Endothelial cell of umbilical vein (primary cell): ENCODE results near the gene SIX5. TPM values are rescaled to one million over a fixed set of nuclear protein-coding genes. Genes with fewer than 3 reads are reported as not detected.

Experiments used
- BruUV-seq: library from RNA; stranded (reverse); fragments of 400-500 nt; replicated peaks from 2 replicates; lab custom pipeline; 2021; lab: Mats Ljungman, UMichigan
- CTCF ChIA-PET: fragments of 300-600, 350-600 bp; sonication (Branson Sonifier 250); formaldehyde crosslinking; loops from one replicate; lab custom pipeline; 2021; ENCODE audit warnings: antibody characterized with exemption, inconsistent platforms; lab: Charles Lee
- POLR2A ChIA-PET: fragments of 300-600, 350-600 bp; sonication (Branson Sonifier 250); formaldehyde crosslinking; loops from one replicate; lab custom pipeline; 2021; ENCODE audit warnings: antibody characterized with exemption, inconsistent platforms; lab: Charles Lee
- DNase-seq: peaks from one replicate; pipeline ENCODE4 v3.0.0-alpha.2; 2011; ENCODE audit warnings: low read depth, low spot score
- FAIRE-seq: peaks from 2 replicates; lab custom pipeline; 2011; peaks lifted over from hg19 to GRCh38; lab: Jason Lieb, UNC
- H2AFZ ChIP-seq: 2 replicates; pipeline ENCODE4 v1.6.0; 2012; ENCODE audit warnings: low read depth, low read length, control low read depth, inconsistent platforms
- H3K27ac ChIP-seq: 2 replicates; pipeline ENCODE4 v1.5.1; 2011; ENCODE audit warnings: low read depth, mild to moderate bottlenecking, control low read depth, low read length, moderate library complexity; ENCODE audit not compliant: insufficient read depth
- H3K27me3 ChIP-seq, 2 experiments: 2 replicates each; pipeline versions ENCODE4 v1.6.0 to v1.6.1; 2011; ENCODE audit warnings: low read length in 2 of 2, mixed read lengths in 1 of 2; ENCODE audit not compliant: control insufficient read depth in 2 of 2, insufficient read depth in 2 of 2
- H3K36me3 ChIP-seq, 2 experiments: 2 replicates in 1 of 2; 3 replicates in 1 of 2; pipeline ENCODE4 v1.5.1; 2011; ENCODE audit warnings: low read length in 2 of 2, mild to moderate bottlenecking in 1 of 2, moderate library complexity in 1 of 2; ENCODE audit not compliant: control insufficient read depth in 2 of 2, insufficient read depth in 2 of 2; ENCODE audit errors: extremely low read depth in 1 of 2
- H3K4me1 ChIP-seq: 3 replicates; pipeline ENCODE4 v1.5.1; 2011; ENCODE audit warnings: mild to moderate bottlenecking, low read length; ENCODE audit not compliant: control insufficient read depth, insufficient read depth; ENCODE audit errors: extremely low read depth
- H3K4me2 ChIP-seq: 2 replicates; pipeline ENCODE4 v1.6.1; 2011; ENCODE audit warnings: low read length, control low read depth, mixed read lengths; ENCODE audit not compliant: insufficient read depth
- H3K4me3 ChIP-seq, 3 experiments: fragments of 200-600 bp in 1 of 3; sonication (generic), shearing (Covaris generic) in 1 of 3; replicated peaks in 1 of 3; 2 replicates each; pipeline ENCODE4 v1.5.1; 2011 to 2016; ENCODE audit warnings: control low read depth in 3 of 3, low read length in 3 of 3, mild to moderate bottlenecking in 2 of 3, inconsistent platforms in 1 of 3, low read depth in 1 of 3, moderate library complexity in 1 of 3; ENCODE audit not compliant: insufficient read depth in 1 of 3
- H3K79me2 ChIP-seq: 2 replicates; pipeline ENCODE4 v1.6.0; 2012; ENCODE audit warnings: low read length, inconsistent platforms; ENCODE audit not compliant: control insufficient read depth, insufficient read depth
- H3K9ac ChIP-seq: replicated peaks from 2 replicates; pipeline ENCODE3; 2011; ENCODE audit warnings: low read length, control low read depth; ENCODE audit not compliant: insufficient read depth; ENCODE audit errors: extremely low read depth
- H3K9me1 ChIP-seq: replicated peaks from 3 replicates; pipeline ENCODE4 v1.6.0; 2011; ENCODE audit warnings: mild to moderate bottlenecking, low read length; ENCODE audit not compliant: control insufficient read depth, insufficient read depth; ENCODE audit errors: extremely low read depth
- H3K9me3 ChIP-seq: replicated peaks from 2 replicates; pipeline ENCODE4 v1.5.1; 2012; ENCODE audit warnings: low read length, inconsistent platforms; ENCODE audit not compliant: control insufficient read depth, insufficient read depth
- H4K20me1 ChIP-seq: replicated peaks from 2 replicates; pipeline ENCODE3; 2011; ENCODE audit warnings: mild to moderate bottlenecking, low read length; ENCODE audit not compliant: control insufficient read depth, insufficient read depth; ENCODE audit errors: extremely low read depth
- CTCF ChIP-seq, 2 donors: IDR thresholded peaks; 1 replicate in 1 of 2; 2 replicates in 1 of 2; pipeline ENCODE4 v1.5.1; 2011; ENCODE audit warnings: low read length in 2 of 2, mild to moderate bottlenecking in 2 of 2, moderate library complexity in 2 of 2, control low read depth in 1 of 2, inconsistent platforms in 1 of 2, low read depth in 1 of 2; ENCODE audit not compliant: insufficient read depth in 1 of 2; ENCODE audit errors: extremely low read depth in 1 of 2
- EZH2 ChIP-seq: IDR thresholded peaks from 2 replicates; pipeline ENCODE4 v1.6.1; 2012; ENCODE audit warnings: borderline replicate concordance, low read depth, mild to moderate bottlenecking, moderate library complexity, low read length, inconsistent platforms; ENCODE audit not compliant: severe bottlenecking
- FOS ChIP-seq: IDR thresholded peaks from 2 replicates; pipeline ENCODE4 v1.6.1; 2011; ENCODE audit warnings: mild to moderate bottlenecking, low read length, moderate library complexity, borderline replicate concordance; ENCODE audit not compliant: insufficient read depth
- GATA2 ChIP-seq: IDR thresholded peaks from 2 replicates; pipeline ENCODE4 v1.7.0; 2011; ENCODE audit warnings: low read depth, mild to moderate bottlenecking, moderate library complexity, mixed read lengths, low read length; ENCODE audit not compliant: insufficient read length, insufficient read depth
- JUN ChIP-seq: IDR thresholded peaks from 2 replicates; pipeline ENCODE4 v1.6.1; 2011; ENCODE audit warnings: borderline replicate concordance, low read depth; ENCODE audit not compliant: insufficient read length, insufficient read depth
- MAX ChIP-seq: IDR thresholded peaks from 2 replicates; pipeline ENCODE4 v1.6.1; 2011; ENCODE audit not compliant: insufficient read depth, insufficient read length
- MYC ChIP-seq: IDR thresholded peaks from one replicate; pipeline ENCODE4 v1.6.1; 2011; ENCODE audit warnings: mild to moderate bottlenecking, low read depth, low read length
- POLR2A ChIP-seq: IDR thresholded peaks from 2 replicates; pipeline ENCODE4 v1.6.1; 2012; ENCODE audit warnings: low read depth, mild to moderate bottlenecking, control low read depth, low read length
- POLR2AphosphoS5 ChIP-seq: IDR thresholded peaks from 2 replicates; pipeline ENCODE4 v1.6.1; 2012; ENCODE audit warnings: low read depth, mild to moderate bottlenecking, control low read depth, low read length, moderate library complexity; ENCODE audit not compliant: insufficient read depth
- dilution Hi-C: fragments of 300-500 bp; cut with MboI; formaldehyde crosslinking; loops from one replicate; pipeline ENCODE4 v1.15.0; 2019; ENCODE audit warnings: low sequenced_read_pairs; ENCODE audit not compliant: extremely low pct_ligation_motif_present
- intact Hi-C: fragments of 100-400 bp; cut with micrococcal nuclease; formaldehyde crosslinking; loops from one replicate; pipeline ENCODE4 v1.10.0; 2022
- polyA plus RNA-seq, 4 experiments: library from polyadenylated mRNA; depleted of rRNA in 3 of 4; stranded (reverse) in 3 of 4; unstranded in 1 of 4; fragments of >200 nt; gene quantifications; 2 replicates each; pipeline versions ENCODE4 v1.2.1 to v1.2.3, GENCODE V29; 2011 to 2012; ENCODE audit warnings: missing spikeins in 1 of 4
- total RNA-seq: library from RNA; stranded (reverse); gene quantifications from 2 replicates; pipeline ENCODE4 v1.2.3, GENCODE V29; 2021

The SIX5 gene
- total and polyA plus RNA-seq, 2 donors (not counting 3 experiments of a cell fraction or from before 2014, with no cell fraction given) = 13.1 to 16.7 TPM

- Histone ChIP-seq H3K4me1 (peaks cover 14% of the 10 kb centered on the region), H3K9ac (peak overlapping the region; percentile 76), H3K79me2 (peaks cover 28% of the 10 kb centered on the region), H3K27ac (peak overlapping the region; percentile 43), H3K4me3 (peak overlapping the region; percentile 54 to 93 (median 61)), H3K27me3 (no peaks in the 10 kb centered on the region), H2AFZ (peak overlapping the region; percentile 54), H3K4me2 (peak overlapping the region; percentile 98), H3K36me3 (peaks cover 0 to 13% of the 10 kb centered on the region in 2 experiments), H3K9me1 (no peaks in the 10 kb centered on the region), H3K9me3 (no peaks in the 10 kb centered on the region), H4K20me1 (no peaks in the 10 kb centered on the region)
- peak; percentile 49 for DNase-seq
- FAIRE-seq = no peak
- dilution Hi-C loops (no loop called here), intact Hi-C loops (loop anchor here (1.0 kb wide), 2 partner anchors 24 to 53 kb away; partner anchors contain the start of genes QPCTL and SIX5)
- CTCF ChIA-PET = interaction anchor here (0.6 to 3.7 kb wide), 16 partner anchors 11 to 277 kb away, joined by 3 to 51 read pairs (median 5); partner anchors contain the start of genes DMPK, DMWD, FBXO46 and QPCTL
- no peak for TF ChIP-seq EZH2
- no peak for TF ChIP-seq MYC
- no peak for TF ChIP-seq JUN
- TF ChIP-seq GATA2 = no peak
- TSS peak; percentile 57 for BruUV-seq
- POLR2A ChIA-PET = interaction anchor here (0.6 to 2.2 kb wide), 7 partner anchors 11 to 152 kb away, joined by 3 to 24 read pairs (median 4); partner anchors contain the start of genes FBXO46, QPCTL, SIX5 and SNRPD2
Measured at GRCh38 chr19:45716359-45717130, 52.5 kb downstream of the SIX5 start.

DNA sequence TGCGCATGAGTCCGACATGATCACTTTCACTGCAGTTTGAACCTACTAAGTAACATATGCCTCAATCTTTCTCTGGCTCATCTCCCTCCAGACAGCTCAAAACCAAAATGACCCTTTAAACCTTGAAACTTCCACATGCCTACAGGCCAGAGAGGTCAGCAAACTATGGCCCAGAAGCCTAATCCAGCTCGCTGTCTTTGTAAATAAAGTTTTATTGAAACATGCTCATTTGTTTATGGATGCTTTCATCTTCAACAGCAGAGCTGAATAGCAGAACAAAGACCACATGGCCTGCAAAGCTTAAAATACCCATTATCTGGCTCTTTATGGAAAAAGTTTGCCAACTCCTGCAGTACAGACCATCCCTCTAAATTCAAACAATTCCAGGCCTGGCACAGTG is 53.9 kb downstream of the SIX5 start:
- ChIA-PET CTCF (interaction anchor here (1.6 to 3.7 kb wide), 2 partner anchors 22 to 53 kb away, joined by 11 to 51 read pairs; partner anchors contain the start of genes QPCTL and SIX5), POLR2A (interaction anchor here (0.7 kb wide), 1 partner anchor 623 kb away, joined by 4 read pairs; no protein-coding TSS in a partner anchor)
- dilution Hi-C loops (no loop called here), intact Hi-C loops (no loop called here)
- Histone ChIP-seq H4K20me1 (no peaks in the 10 kb centered on the region), H3K79me2 (peaks cover 28% of the 10 kb centered on the region), H3K4me3 (no peak overlapping the region), H3K36me3 (peaks cover 0 to 13% of the 10 kb centered on the region in 2 experiments), H3K27me3 (no peaks in the 10 kb centered on the region), H3K27ac (no peak overlapping the region), H3K9me3 (no peaks in the 10 kb centered on the region), H3K9ac (no peak overlapping the region), H3K4me2 (no peak overlapping the region), H2AFZ (no peak overlapping the region), H3K9me1 (no peaks in the 10 kb centered on the region), H3K4me1 (peaks cover 14% of the 10 kb centered on the region)
- FAIRE-seq (no peak), DNase-seq (no peak)
- TF ChIP-seq FOS = no peak
- TF ChIP-seq GATA2 = no peak
- TF ChIP-seq MYC = no peak
- TF ChIP-seq POLR2AphosphoS5 = no peak
- no peak for TF ChIP-seq CTCF (IDR thresholded peaks at IDR 0.05; ENCODE audit: extremely low read depth in 1 of 2, insufficient read depth in 1 of 2, low read depth in 1 of 2, low read length in 2 of 2)
- TF ChIP-seq POLR2A = no peak
- TF ChIP-seq MAX = no peak
- TF ChIP-seq EZH2 = no peak
- TF ChIP-seq JUN = no peak
- BruUV-seq = no TSS peak
